B cell (primary cell): Measurements from ENCODE around the gene CBLN3. TPM values are rescaled to one million over a fixed set of nuclear protein-coding genes. Genes with fewer than 3 reads are reported as not detected.

Source experiments
- ATAC-seq: fragments of 200-7000 bp; cut with Tn5 transposase; one replicate; pipeline ENCODE4 v1.10.0; 2021; ENCODE audit warnings: low read depth, mild to moderate bottlenecking, moderate number of reproducible peaks, moderate library complexity
- CTCF ChIA-PET: fragments of 350-600 bp; sonication (Branson Sonifier 250); formaldehyde crosslinking; loops from one replicate; lab custom pipeline; 2021; ENCODE audit warnings: antibody characterized with exemption, inconsistent platforms; lab: Charles Lee
- POLR2A ChIA-PET: fragments of 350-600 bp; sonication (Branson Sonifier 250); formaldehyde crosslinking; loops from one replicate; lab custom pipeline; 2021; ENCODE audit warnings: antibody characterized with exemption; lab: Charles Lee
- DNase-seq: peaks from one replicate; pipeline ENCODE4 v3.0.0; 2013
- H2AFZ ChIP-seq: 2 replicates; pipeline ENCODE4 v1.6.1; 2012; ENCODE audit warnings: mild to moderate bottlenecking, low read depth, low read length; ENCODE audit not compliant: insufficient read depth, poor library complexity, severe bottlenecking
- H3K27ac ChIP-seq, 2 donors: 1 replicate in 1 of 2; 2 replicates in 1 of 2; pipeline ENCODE4 v1.5.1; 2012 to 2013; ENCODE audit warnings: low read length in 2 of 2, mild to moderate bottlenecking in 2 of 2, moderate library complexity in 1 of 2
- H3K27me3 ChIP-seq, 4 experiments: fragments of 200-600 bp in 1 of 4; sonication (generic) in 1 of 4; replicated peaks in 1 of 4; 1 replicate in 2 of 4; 2 replicates in 2 of 4; pipeline versions ENCODE4 v1.6.1 to v1.7.0; 2013 to 2016; ENCODE audit warnings: low read length in 3 of 4, mild to moderate bottlenecking in 2 of 4, mixed read lengths in 1 of 4, moderate library complexity in 1 of 4; ENCODE audit not compliant: insufficient read depth in 4 of 4, control insufficient read depth in 3 of 4; ENCODE audit errors: control extremely low read depth in 1 of 4
- H3K36me3 ChIP-seq, 2 experiments: replicated peaks in 1 of 2; 1 replicate in 1 of 2; 2 replicates in 1 of 2; pipeline versions ENCODE4 v1.6.1 to v1.7.1; 2013; ENCODE audit warnings: low read length in 1 of 2; ENCODE audit not compliant: insufficient read depth in 2 of 2, control insufficient read depth in 1 of 2; ENCODE audit errors: control extremely low read depth in 1 of 2, extremely low read depth in 1 of 2
- H3K4me1 ChIP-seq, 2 donors: fragments of 200-600 bp in 1 of 2; sonication (generic) in 1 of 2; 1 replicate in 1 of 2; 2 replicates in 1 of 2; pipeline versions ENCODE4 v1.5.1 to v1.6.1; 2013 to 2017; ENCODE audit warnings: low read length in 2 of 2; ENCODE audit not compliant: control insufficient read depth in 2 of 2, insufficient read depth in 2 of 2
- H3K4me2 ChIP-seq: replicated peaks from 2 replicates; pipeline ENCODE3; 2012; ENCODE audit warnings: mild to moderate bottlenecking, low read depth, low read length; ENCODE audit not compliant: poor library complexity, severe bottlenecking
- H3K4me3 ChIP-seq, 5 experiments: fragments of 200-600 bp in 1 of 5; sonication (generic) in 1 of 5; 1 replicate in 3 of 5; 2 replicates in 2 of 5; pipeline versions ENCODE4 v1.5.1 to v1.7.0; 2011 to 2016; ENCODE audit warnings: low read length in 4 of 5, mild to moderate bottlenecking in 4 of 5, low read depth in 2 of 5, control low read depth in 1 of 5, moderate library complexity in 1 of 5; ENCODE audit not compliant: insufficient read depth in 1 of 5; ENCODE audit errors: control extremely low read depth in 1 of 5, extremely low read depth in 1 of 5
- H3K79me2 ChIP-seq: fragments of 200-600 bp; sonication (generic); one replicate; pipeline ENCODE4 v1.6.0; 2016; ENCODE audit warnings: low read length; ENCODE audit not compliant: control insufficient read depth, insufficient read depth
- H3K9ac ChIP-seq: fragments of 200-600 bp; sonication (generic); 2 replicates; pipeline ENCODE4 v1.6.1; 2017; ENCODE audit warnings: mild to moderate bottlenecking, low read length, moderate library complexity
- H3K9me3 ChIP-seq, 3 donors: one replicate each; pipeline versions ENCODE4 v1.6.1 to v1.7.1; 2013; ENCODE audit warnings: low read length in 2 of 3; ENCODE audit not compliant: control insufficient read depth in 2 of 3, insufficient read depth in 1 of 3; ENCODE audit errors: control extremely low read depth in 1 of 3
- H4K20me1 ChIP-seq: 2 replicates; pipeline ENCODE4 v1.6.0; 2012; ENCODE audit warnings: mild to moderate bottlenecking, low read length; ENCODE audit not compliant: insufficient read depth, control insufficient read depth, poor library complexity, severe bottlenecking
- H3K27ac Mint-ChIP-seq: one replicate; pipeline ENCODE4 v1.8.0; 2021; ENCODE audit warnings: mixed read lengths
- H3K27me3 Mint-ChIP-seq: one replicate; pipeline ENCODE4 v1.8.0; 2021; ENCODE audit warnings: mixed read lengths
- H3K4me1 Mint-ChIP-seq: one replicate; pipeline ENCODE4 v1.8.0; 2021; ENCODE audit warnings: mixed read lengths
- H3K4me3 Mint-ChIP-seq: one replicate; pipeline ENCODE4 v1.8.0; 2021; ENCODE audit warnings: mixed read lengths
- H3K9me3 Mint-ChIP-seq: one replicate; pipeline ENCODE4 v1.8.0; 2022; ENCODE audit warnings: mixed read lengths; ENCODE audit not compliant: insufficient read depth
- CTCF ChIP-seq: fragments of 200-600 bp; IDR thresholded peaks from one replicate; pipeline ENCODE4 v1.8.0; 2022; ENCODE audit warnings: antibody characterized with exemption, mild to moderate bottlenecking
- EZH2 ChIP-seq: IDR thresholded peaks from 2 replicates; pipeline ENCODE4 v1.6.1; 2012; ENCODE audit warnings: borderline replicate concordance, low read depth, mild to moderate bottlenecking, moderate library complexity, low read length; ENCODE audit not compliant: insufficient read depth, poor library complexity, severe bottlenecking
- WGBS: methylation state at CpG from one replicate; pipeline ENCODE4 v1.1.5; 2013; ENCODE audit warnings: missing lambda C conversion rate; ENCODE audit not compliant: insufficient coverage; 5-methylcytosine and 5-hydroxymethylcytosine counted together
- intact Hi-C: fragments of 100-400 bp; cut with micrococcal nuclease; formaldehyde crosslinking; loops from one replicate; pipeline ENCODE4 v1.10.0; 2022
- polyA plus RNA-seq: library from polyadenylated mRNA; depleted of rRNA; stranded (reverse); fragments of >200 nt; gene quantifications from 2 replicates; pipeline ENCODE4 v1.2.3, GENCODE V29; 2012
- total RNA-seq, 2 donors: library from RNA; stranded (reverse); fragments of 120-200 nt in 1 of 2; gene quantifications; 1 replicate in 1 of 2; 2 replicates in 1 of 2; pipeline versions ENCODE4 v1.2.3 to v1.2.4, GENCODE V29; 2013 to 2022

The CBLN3 gene
- total and polyA plus RNA-seq, 2 donors (not counting 1 experiment from before 2014, with no cell fraction given), result 35.0 to 134 TPM

DNA sequence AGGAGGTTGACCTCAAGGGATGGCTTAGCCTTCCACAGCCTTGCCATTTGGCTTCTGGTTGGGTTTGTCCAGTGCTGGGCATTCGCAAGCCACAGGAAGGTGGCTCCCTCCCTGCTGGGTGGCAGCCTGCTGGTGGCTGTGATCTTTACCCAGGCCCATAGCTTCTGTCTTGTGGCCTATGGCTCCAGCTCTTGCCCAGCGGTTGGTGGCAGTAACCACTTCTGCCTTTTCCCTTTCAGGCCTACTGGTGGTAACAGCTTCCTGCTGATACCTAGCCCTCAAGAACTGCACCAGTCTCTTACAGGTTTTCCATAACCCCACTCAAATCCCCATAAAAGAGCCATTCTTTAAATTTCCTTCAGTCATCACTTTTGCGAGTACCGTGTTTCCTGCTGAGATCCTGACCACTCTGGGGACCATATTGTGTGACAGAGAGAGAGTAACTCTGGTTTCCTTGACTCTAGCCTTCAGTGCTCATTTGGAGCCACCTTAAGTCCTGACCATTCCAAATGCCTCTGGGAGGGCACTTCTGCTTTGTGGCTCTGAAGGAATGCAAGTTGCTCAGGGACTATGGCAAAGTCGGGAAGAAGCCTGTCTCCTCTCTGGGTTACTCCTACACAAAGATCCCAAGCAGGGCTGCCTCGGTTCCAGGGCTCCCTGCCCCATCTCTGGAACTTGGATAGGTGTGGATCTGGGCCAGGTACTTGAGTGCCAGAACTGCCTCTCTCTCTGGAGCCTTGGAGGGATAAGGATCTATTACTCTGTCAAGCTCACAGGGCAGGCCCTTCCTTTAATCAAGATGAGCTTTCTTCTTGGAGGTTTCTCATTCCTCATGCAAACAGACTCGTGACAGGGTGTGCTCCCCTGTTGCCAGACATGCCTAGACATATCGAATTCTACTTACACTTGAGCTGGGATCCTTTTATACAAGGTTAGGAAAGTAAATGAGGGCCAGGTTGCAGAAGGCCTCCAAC, 33.6 kb downstream of the CBLN3 start:
- Mint-ChIP-seq H3K4me3 (no peak overlapping the region), H3K9me3 (no peaks in the 10 kb centered on the region), H3K27me3 (peaks cover 21% of the 10 kb centered on the region), H3K4me1 (peaks cover 11% of the 10 kb centered on the region), H3K27ac (no peak overlapping the region)
- Histone ChIP-seq H3K79me2 (no peaks in the 10 kb centered on the region), H3K27ac (no peak overlapping the region), H3K27me3 (peaks cover 0 to 18% (median 1%) of the 10 kb centered on the region in 4 experiments), H4K20me1 (no peaks in the 10 kb centered on the region), H3K36me3 (no peaks in the 10 kb centered on the region), H3K4me2 (no peak overlapping the region), H3K4me3 (no peak overlapping the region), H3K9me3 (no peaks in the 10 kb centered on the region), H3K9ac (no peak overlapping the region), H2AFZ (no peak overlapping the region), H3K4me1 (peaks cover 9 to 12% of the 10 kb centered on the region in 2 donors)
- WGBS, result 14% methylated on average over 2 of the region's 8 CpGs
- ATAC-seq (no peak), DNase-seq (no peak)
- ChIA-PET POLR2A (no interaction called here), CTCF (interaction anchor here (0.7 to 1.8 kb wide), 7 partner anchors 13 to 64 kb away, joined by 3 to 6 read pairs (median 5); no protein-coding TSS in a partner anchor)
- no peak for TF ChIP-seq CTCF
- TF ChIP-seq EZH2, result no peak
- intact Hi-C loops, result no loop called here

GRCh38 chr14:24394275-24394674, 35.2 kb downstream of the CBLN3 start:
- peaks cover 3% of the 10 kb centered on the region in 2 donors for H3K4me1 ChIP-seq
- H2AFZ ChIP-seq, result no peak overlapping the region
- WGBS, result no CpG with 5 or more reads among the region's 3 CpGs
- no peak overlapping the region for H3K4me3 ChIP-seq
- no peak overlapping the region for H3K27ac Mint-ChIP-seq
- ATAC-seq (no peak), DNase-seq (no peak)
- H3K4me3 Mint-ChIP-seq, result no peak overlapping the region
- H3K4me1 Mint-ChIP-seq, result peaks cover 2% of the 10 kb centered on the region
- H3K9me3 Mint-ChIP-seq, result no peaks in the 10 kb centered on the region
- H3K27ac ChIP-seq, result no peak overlapping the region
- TF ChIP-seq EZH2, result no peak
- TF ChIP-seq CTCF, result no peak
- no peaks in the 10 kb centered on the region for H4K20me1 ChIP-seq
- H3K27me3 ChIP-seq, result peaks cover 0 to 7% (median 3%) of the 10 kb centered on the region in 4 experiments
- H3K36me3 ChIP-seq, result no peaks in the 10 kb centered on the region
- ChIA-PET CTCF (no interaction called here), POLR2A (no interaction called here)
- H3K9me3 ChIP-seq, result no peaks in the 10 kb centered on the region
- intact Hi-C loops, result no loop called here
- no peak overlapping the region for H3K9ac ChIP-seq
- H3K27me3 Mint-ChIP-seq, result peaks cover 22% of the 10 kb centered on the region
- no peaks in the 10 kb centered on the region for H3K79me2 ChIP-seq
- no peak overlapping the region for H3K4me2 ChIP-seq
